H1 (cell line): ENCODE data around the gene MEFV. TPM values are rescaled to one million over a fixed set of nuclear protein-coding genes. Genes with fewer than 3 reads are reported as not detected.

Experiments used
- CBX5 ChIP-seq: fragments of 300-800, 300-1000 bp; sonication (generic); IDR thresholded peaks from 2 replicates; pipeline ENCODE4 v1.7.1; 2016; ENCODE audit warnings: antibody characterized with exemption, low read length, low read depth
- CHD2 ChIP-seq: IDR thresholded peaks from 2 replicates; pipeline ENCODE4 v1.6.1; 2012; ENCODE audit warnings: low read length, improper control_type of control experiment
- HDAC6 ChIP-seq: IDR thresholded peaks from one replicate; pipeline ENCODE4 v1.7.1; 2012; ENCODE audit warnings: low read depth, mild to moderate bottlenecking, inconsistent platforms, low read length, moderate library complexity
- KDM4A ChIP-seq: IDR thresholded peaks from one replicate; pipeline ENCODE4 v1.7.1; 2012; ENCODE audit warnings: low read depth, mild to moderate bottlenecking, moderate library complexity, low read length, inconsistent platforms; ENCODE audit not compliant: severe bottlenecking
- RAD21 ChIP-seq, 2 experiments: IDR thresholded peaks in 1 of 2; conservative IDR thresholded peaks in 1 of 2; 2 replicates each; pipeline ENCODE4 v1.6.1; 2011; ENCODE audit warnings: low read depth in 2 of 2, low read length in 2 of 2, improper control_type of control experiment in 1 of 2, inconsistent platforms in 1 of 2, mild to moderate bottlenecking in 1 of 2, moderate library complexity in 1 of 2
- RXRA ChIP-seq: IDR thresholded peaks from 2 replicates; pipeline ENCODE4 v1.6.1; 2011; ENCODE audit warnings: low read depth, mild to moderate bottlenecking, low read length, moderate library complexity; ENCODE audit not compliant: insufficient read depth
- SP1 ChIP-seq: IDR thresholded peaks from 2 replicates; pipeline ENCODE4 v1.6.1; 2011; ENCODE audit warnings: low read depth, low read length
- SRF ChIP-seq: IDR thresholded peaks from 2 replicates; pipeline ENCODE4 v1.6.1; 2011; ENCODE audit warnings: mild to moderate bottlenecking, low read depth, low read length, moderate library complexity
- TAF1 ChIP-seq: IDR thresholded peaks from 2 replicates; pipeline ENCODE4 v1.6.1; 2011; ENCODE audit warnings: mild to moderate bottlenecking, low read depth, low read length
- YY1 ChIP-seq: IDR thresholded peaks from 2 replicates; pipeline ENCODE4 v1.6.1; 2011; ENCODE audit warnings: low read depth, mild to moderate bottlenecking, low read length
- polyA plus RNA-seq, 7 experiments: library from polyadenylated mRNA; depleted of rRNA in 3 of 7; stranded (reverse) in 5 of 7; unstranded in 2 of 7; fragments of >200 nt in 5 of 7; fragments of 200-250 nt in 2 of 7; gene quantifications; 1 replicate in 5 of 7; 2 replicates in 1 of 7; 4 replicates in 1 of 7; pipeline versions ENCODE4 v1.2.1 to v1.2.3, GENCODE V29; 2011 to 2013; ENCODE audit warnings: missing spikeins in 2 of 7, mixed read lengths in 2 of 7
- total RNA-seq: library from RNA; stranded (reverse); fragmentation: NEBNext Ultra II Directional; extraction: Animal tissue kit (Norgen Biotek cat#: 25700); gene quantifications from 2 replicates; pipeline ENCODE4 v1.2.1, GENCODE V29; 2021
- TF ChIP-seq, protein P1 (sequence below): fragments of 300-600 bp; sonication (generic); IDR thresholded peaks from 2 replicates; pipeline ENCODE4 v1.7.1; 2012; ENCODE audit warnings: low read length, moderate library complexity, mild to moderate bottlenecking, inconsistent platforms; ENCODE audit not compliant: insufficient replicate concordance
- TF ChIP-seq, protein P2 (sequence below): IDR thresholded peaks from 2 replicates; pipeline ENCODE4 v1.6.1; 2012; ENCODE audit warnings: inconsistent platforms

MEFV gene
- total and polyA plus RNA-seq, 2 of the 8 experiments (the other 6 are each of a cell fraction or from before 2014, with no cell fraction given) = 0.03 TPM; not detected in 1

DNA sequence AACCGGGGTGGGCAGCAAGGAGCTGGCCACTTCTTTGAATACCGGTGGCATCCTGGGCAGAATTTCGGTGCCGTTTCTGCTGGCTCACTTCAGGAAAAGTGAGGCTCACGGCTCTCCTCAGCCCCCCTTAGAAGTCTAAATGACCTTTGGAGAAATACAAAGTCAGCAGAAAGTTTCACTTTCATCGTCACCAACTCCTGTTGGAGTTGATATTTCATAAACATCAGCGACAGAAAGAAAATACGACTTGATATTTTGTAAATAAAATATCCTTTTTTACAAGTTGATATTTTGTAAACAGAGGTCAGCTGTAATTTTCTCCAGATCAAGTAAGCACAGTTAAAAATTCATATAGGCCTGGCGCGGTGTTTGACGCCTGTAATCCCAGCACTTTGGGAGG is 49.6 kb upstream of the MEFV start (continued):
- TF ChIP-seq, protein P1, sequence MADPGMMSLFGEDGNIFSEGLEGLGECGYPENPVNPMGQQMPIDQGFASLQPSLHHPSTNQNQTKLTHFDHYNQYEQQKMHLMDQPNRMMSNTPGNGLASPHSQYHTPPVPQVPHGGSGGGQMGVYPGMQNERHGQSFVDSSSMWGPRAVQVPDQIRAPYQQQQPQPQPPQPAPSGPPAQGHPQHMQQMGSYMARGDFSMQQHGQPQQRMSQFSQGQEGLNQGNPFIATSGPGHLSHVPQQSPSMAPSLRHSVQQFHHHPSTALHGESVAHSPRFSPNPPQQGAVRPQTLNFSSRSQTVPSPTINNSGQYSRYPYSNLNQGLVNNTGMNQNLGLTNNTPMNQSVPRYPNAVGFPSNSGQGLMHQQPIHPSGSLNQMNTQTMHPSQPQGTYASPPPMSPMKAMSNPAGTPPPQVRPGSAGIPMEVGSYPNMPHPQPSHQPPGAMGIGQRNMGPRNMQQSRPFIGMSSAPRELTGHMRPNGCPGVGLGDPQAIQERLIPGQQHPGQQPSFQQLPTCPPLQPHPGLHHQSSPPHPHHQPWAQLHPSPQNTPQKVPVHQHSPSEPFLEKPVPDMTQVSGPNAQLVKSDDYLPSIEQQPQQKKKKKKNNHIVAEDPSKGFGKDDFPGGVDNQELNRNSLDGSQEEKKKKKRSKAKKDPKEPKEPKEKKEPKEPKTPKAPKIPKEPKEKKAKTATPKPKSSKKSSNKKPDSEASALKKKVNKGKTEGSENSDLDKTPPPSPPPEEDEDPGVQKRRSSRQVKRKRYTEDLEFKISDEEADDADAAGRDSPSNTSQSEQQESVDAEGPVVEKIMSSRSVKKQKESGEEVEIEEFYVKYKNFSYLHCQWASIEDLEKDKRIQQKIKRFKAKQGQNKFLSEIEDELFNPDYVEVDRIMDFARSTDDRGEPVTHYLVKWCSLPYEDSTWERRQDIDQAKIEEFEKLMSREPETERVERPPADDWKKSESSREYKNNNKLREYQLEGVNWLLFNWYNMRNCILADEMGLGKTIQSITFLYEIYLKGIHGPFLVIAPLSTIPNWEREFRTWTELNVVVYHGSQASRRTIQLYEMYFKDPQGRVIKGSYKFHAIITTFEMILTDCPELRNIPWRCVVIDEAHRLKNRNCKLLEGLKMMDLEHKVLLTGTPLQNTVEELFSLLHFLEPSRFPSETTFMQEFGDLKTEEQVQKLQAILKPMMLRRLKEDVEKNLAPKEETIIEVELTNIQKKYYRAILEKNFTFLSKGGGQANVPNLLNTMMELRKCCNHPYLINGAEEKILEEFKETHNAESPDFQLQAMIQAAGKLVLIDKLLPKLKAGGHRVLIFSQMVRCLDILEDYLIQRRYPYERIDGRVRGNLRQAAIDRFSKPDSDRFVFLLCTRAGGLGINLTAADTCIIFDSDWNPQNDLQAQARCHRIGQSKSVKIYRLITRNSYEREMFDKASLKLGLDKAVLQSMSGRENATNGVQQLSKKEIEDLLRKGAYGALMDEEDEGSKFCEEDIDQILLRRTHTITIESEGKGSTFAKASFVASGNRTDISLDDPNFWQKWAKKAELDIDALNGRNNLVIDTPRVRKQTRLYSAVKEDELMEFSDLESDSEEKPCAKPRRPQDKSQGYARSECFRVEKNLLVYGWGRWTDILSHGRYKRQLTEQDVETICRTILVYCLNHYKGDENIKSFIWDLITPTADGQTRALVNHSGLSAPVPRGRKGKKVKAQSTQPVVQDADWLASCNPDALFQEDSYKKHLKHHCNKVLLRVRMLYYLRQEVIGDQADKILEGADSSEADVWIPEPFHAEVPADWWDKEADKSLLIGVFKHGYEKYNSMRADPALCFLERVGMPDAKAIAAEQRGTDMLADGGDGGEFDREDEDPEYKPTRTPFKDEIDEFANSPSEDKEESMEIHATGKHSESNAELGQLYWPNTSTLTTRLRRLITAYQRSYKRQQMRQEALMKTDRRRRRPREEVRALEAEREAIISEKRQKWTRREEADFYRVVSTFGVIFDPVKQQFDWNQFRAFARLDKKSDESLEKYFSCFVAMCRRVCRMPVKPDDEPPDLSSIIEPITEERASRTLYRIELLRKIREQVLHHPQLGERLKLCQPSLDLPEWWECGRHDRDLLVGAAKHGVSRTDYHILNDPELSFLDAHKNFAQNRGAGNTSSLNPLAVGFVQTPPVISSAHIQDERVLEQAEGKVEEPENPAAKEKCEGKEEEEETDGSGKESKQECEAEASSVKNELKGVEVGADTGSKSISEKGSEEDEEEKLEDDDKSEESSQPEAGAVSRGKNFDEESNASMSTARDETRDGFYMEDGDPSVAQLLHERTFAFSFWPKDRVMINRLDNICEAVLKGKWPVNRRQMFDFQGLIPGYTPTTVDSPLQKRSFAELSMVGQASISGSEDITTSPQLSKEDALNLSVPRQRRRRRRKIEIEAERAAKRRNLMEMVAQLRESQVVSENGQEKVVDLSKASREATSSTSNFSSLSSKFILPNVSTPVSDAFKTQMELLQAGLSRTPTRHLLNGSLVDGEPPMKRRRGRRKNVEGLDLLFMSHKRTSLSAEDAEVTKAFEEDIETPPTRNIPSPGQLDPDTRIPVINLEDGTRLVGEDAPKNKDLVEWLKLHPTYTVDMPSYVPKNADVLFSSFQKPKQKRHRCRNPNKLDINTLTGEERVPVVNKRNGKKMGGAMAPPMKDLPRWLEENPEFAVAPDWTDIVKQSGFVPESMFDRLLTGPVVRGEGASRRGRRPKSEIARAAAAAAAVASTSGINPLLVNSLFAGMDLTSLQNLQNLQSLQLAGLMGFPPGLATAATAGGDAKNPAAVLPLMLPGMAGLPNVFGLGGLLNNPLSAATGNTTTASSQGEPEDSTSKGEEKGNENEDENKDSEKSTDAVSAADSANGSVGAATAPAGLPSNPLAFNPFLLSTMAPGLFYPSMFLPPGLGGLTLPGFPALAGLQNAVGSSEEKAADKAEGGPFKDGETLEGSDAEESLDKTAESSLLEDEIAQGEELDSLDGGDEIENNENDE = no peak
- TF ChIP-seq KDM4A (no peak), SP1 (no peak), SRF (no peak), YY1 (no peak), RAD21 (IDR thresholded peaks at IDR 0.05 in 1 of 2, conservative IDR thresholded peaks at IDR 0.05 in 1 of 2; ENCODE audit: low read depth in 2 of 2, low read length in 2 of 2) (no peak), HDAC6 (no peak), CBX5 (no peak), RXRA (no peak), CHD2 (no peak), TAF1 (no peak)
- TF ChIP-seq, protein P2, sequence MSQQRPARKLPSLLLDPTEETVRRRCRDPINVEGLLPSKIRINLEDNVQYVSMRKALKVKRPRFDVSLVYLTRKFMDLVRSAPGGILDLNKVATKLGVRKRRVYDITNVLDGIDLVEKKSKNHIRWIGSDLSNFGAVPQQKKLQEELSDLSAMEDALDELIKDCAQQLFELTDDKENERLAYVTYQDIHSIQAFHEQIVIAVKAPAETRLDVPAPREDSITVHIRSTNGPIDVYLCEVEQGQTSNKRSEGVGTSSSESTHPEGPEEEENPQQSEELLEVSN = no peak
